Activated T-cell treated with anti-CD3 and anti-CD28 coated beads for 4 hours (primary cell): ENCODE measurements around the gene ANTXR1.
A peak's percentile ranks its signal among the peaks of the same experiment; 100 is the strongest.

Source experiments
- DNase-seq: peaks from one replicate; pipeline ENCODE4 v3.0.0-alpha.2; 2020

ANTXR1 gene

GRCh38 chr2:69007603-69008002 is 5.4 kb upstream of the ANTXR1 start:
- DNase-seq = no peak

GRCh38 chr2:69010437-69011194 is 2.4 kb upstream of the ANTXR1 start:
- no peak for DNase-seq

GRCh38 chr2:69011611-69012157 is 1.3 kb upstream of the ANTXR1 start:
- DNase-seq = no peak

GRCh38 chr2:69012310-69013141 is 453 bp upstream of the ANTXR1 start:
- peak; percentile 53 for DNase-seq

GRCh38 chr2:69013840-69014821 is 1.2 kb downstream of the ANTXR1 start:
- no peak for DNase-seq

GRCh38 chr2:69017080-69017479 is 4.1 kb downstream of the ANTXR1 start:
- DNase-seq = no peak

GRCh38 chr2:69017835-69018234 is 4.9 kb downstream of the ANTXR1 start:
- DNase-seq = no peak

- DNase-seq = no peak
These were observed 5.7 kb downstream of the ANTXR1 start for GRCh38 chr2:69018678-69019095.

GRCh38 chr2:69020496-69021426 is 7.8 kb downstream of the ANTXR1 start:
- no peak for DNase-seq

GRCh38 chr2:69021727-69022126 is 8.7 kb downstream of the ANTXR1 start:
- no peak for DNase-seq

- DNase-seq = no peak
These were observed 9.6 kb downstream of the ANTXR1 start for GRCh38 chr2:69022548-69022947.

GRCh38 chr2:69023236-69023635 is 10.3 kb downstream of the ANTXR1 start:
- no peak for DNase-seq

GRCh38 chr2:69026026-69026425 is 13.0 kb downstream of the ANTXR1 start:
- no peak for DNase-seq

- DNase-seq = no peak
These were observed 13.9 kb downstream of the ANTXR1 start for GRCh38 chr2:69026691-69027459.

GRCh38 chr2:69030800-69031428 is 17.9 kb downstream of the ANTXR1 start:
- no peak for DNase-seq

GRCh38 chr2:69031466-69031865 is 18.5 kb downstream of the ANTXR1 start:
- no peak for DNase-seq

- DNase-seq = no peak
These were observed 19.4 kb downstream of the ANTXR1 start for GRCh38 chr2:69032336-69032735.

- DNase-seq = no peak
These were observed 20.6 kb downstream of the ANTXR1 start for GRCh38 chr2:69033461-69034095.

- DNase-seq = no peak
These were observed 21.1 kb downstream of the ANTXR1 start for GRCh38 chr2:69034122-69034521.

GRCh38 chr2:69034845-69035244 is 21.9 kb downstream of the ANTXR1 start:
- DNase-seq = no peak
